ENCODE measurements around the gene RAD9B.
"Not testable (repeated sequence)": the region's sequence is repeated elsewhere in the genome, so short reads cannot be mapped to it uniquely, and the experiment has no call there.

Gene RAD9B

DNA sequence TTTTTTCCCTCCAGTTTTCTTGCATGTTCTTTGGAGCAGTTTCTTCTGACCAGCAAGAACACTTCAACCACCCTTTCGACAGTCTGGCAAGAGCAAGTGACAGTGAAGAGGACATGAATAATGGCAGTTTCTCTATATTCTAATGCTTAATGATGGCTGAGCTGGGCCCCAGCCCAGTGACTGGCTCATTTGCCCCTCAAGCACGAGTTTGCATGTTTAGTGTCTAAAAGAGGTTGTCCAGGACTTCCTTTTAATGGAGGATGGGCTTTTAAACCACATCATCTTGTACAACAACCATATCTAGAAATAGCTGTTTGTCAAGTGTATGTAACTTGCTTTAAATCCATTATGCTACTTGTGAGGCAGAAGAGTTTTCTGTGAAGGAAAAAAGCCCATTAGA, 28.4 kb downstream of the RAD9B start:
- no peak for DNase-seq

DNA sequence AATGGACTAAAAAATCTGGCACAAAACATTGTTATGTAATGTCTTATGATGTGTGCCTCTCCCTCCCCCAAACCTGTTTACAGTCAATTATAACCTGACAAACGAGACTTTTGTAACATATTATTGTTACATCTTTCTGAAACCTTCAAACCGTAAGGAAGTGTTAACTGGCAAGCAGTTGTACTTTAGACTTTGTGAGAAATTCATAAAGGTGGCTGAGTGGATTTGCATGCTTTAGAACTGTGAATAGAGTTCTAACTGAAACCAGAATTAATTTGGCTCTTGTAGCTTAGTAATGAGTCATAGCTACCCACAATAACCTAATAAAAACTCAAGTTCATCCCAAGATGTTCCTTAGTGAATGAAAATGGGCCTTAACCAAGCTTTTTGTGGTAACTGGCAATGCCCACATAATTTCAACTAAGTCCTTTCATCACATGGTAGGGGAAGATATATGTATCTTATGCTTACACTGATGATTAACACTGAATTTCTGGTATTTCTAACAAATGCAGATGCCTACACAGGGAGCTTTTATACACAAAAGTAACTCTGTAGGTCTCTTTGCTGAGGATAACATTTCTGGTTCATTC, 29.7 kb downstream of the RAD9B start:
- no peak for DNase-seq

DNA sequence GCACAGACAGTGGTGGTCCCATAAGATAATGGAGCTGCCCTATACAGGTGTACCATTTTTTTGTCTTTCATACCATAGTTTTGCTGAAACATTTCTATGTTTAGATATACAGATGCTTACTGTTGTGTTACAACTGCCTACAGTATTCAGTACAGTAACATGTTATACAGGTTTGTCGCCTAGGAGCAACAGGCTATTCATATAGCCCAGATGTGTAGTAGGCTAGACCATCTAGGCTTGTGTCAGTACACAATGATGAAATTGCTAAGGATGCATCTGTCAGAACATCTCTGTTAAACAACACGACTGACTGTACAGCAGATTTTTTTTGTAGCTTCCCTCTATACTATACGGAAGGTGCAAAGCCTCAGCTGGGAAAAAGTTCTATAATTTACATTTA, 30.5 kb downstream of the RAD9B start:
- no peak for DNase-seq

DNA sequence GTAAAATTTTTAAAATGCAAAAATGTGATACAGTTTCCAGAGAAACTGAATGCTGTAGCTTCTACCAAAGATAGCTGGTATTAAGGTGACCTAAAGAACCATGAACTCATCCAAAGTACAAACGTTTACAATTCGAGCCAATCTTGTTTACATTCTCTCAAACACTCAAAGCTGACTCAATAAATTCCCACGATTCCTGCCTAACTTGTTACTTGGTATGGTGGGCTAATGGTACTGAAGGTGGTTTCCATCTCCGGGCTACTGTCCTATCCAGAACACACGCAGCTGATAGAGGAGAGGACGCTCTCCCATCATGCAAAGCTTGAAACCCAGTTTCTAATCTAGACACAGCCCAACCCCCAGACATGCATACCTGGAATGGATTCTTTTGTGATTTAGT, 31.5 kb downstream of the RAD9B start:
- no peak for DNase-seq

DNA sequence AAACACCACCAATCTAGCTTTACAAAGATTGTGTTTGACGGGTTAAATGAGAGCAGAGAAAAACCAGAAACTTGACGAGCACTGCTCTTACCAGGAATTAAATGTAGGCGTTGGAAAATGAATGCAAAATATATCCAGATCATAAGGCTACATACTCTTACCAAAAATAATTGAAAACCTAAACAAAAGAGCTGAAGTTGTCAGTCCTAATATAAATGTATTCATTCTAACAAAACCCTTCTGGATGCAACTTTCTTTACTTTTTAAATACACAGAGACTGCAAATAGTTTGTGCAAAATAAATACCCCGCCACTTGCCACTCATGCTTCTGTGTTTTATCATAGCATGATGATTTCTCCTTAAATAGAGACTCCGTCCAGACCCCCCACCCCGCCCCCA, 32.7 kb downstream of the RAD9B start:
- DNase-seq: no peak

DNA sequence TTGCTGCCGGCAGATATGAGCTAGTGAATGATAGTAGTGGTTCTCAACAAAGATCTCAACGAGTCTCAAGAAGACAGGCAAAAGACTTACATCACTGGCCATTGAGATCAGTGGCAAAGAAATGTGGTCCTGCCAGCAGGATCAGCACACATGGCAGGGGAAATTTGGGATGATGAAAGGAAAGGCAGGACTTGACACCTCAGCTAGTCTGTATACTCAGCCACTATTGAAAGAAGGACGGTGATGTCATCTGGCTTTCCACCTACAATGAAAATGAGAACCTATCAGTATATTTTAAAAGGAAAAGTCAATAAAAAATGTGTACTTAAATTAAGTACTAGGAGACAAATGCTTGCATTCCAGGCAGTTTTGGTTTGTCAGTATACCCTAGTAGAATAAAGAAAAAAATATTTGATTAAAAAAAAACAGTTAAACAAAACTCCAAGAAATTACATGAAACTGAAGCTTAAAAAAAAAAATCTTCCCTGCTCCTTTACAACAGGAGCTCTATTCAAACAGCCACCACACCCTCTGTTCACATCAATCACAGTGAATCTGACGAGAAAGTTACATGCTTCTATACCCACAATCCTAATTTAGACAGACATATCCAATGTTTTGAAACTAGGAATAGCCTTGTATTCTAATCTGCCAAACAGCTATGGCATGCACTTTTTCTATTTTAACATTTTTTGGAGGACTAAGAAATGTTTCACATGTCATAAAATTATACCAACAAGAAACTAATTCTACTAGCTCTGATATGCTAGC, 34.9 kb downstream of the RAD9B start:
- no peak for DNase-seq

DNA sequence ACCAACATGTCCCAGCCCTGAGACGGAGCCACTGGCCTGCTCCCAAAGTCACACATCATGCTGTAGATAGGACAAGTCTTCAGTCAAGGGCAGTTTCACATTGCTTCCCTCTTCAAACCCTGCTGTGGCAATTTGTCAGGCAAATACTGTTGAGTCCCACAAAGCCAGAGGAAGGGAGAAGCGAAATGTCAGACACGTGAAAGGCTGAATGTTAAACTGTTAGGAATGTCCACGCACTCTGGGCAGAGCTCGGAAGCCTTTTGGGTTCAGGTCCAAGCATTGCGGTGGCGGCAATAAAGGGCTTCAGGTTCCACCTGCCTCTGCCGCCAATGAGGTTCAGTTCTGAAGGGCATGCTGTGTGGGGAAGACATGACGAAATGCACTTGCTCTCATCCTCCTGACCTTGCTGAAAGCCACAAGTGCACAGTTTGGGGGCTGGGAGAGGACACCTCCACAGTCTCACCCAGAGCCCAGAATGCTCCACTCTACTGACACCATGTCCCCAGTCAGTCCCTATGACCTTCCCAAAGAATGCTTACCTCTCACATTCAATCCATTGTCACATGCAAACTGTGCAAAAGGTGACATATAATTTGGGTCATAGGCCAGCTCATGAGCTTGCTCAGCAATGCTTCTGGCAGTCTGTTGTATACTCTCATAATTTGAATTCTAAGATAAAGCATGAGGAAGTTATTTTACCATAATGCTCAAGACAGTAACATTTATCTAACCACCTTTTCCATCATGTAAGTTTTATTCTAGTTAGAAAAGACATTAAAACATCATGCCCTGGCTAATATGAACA, 35.7 kb downstream of the RAD9B start:
- DNase-seq: no peak

DNA sequence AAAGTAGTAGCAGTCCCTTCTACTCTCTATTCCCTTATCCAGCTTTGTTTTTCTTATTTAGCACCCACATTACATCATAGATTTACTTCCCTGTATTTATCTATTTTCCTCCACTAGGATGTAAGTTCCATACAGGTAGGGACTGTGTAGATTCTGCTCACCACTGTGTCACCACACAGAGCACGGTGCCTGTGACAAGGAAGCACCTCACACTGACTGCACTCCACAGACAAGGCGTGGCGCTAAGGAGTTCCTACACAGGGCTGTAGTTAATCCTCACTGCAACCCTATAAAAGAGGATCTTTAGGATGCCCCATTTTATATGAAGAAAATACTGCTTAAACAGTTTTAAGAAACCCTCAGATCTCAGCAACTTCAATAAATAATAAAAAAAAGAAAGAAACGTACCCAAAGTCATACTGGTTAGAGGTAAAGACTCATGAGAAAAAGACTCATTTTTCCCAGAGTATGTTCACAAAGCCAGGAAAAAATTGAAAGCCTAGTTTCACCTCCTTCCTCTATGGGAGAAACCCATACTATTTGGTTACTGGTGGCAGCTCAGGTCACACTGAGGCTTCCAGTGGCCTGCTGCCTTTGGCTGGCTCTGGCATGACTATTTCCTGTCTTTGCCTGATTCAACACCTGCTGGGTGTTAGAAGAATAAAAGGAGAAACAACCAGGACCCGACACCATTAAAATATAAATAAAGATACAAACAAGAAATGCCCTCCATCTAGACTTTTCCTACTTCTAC, 36.9 kb downstream of the RAD9B start:
- no peak for DNase-seq

DNA sequence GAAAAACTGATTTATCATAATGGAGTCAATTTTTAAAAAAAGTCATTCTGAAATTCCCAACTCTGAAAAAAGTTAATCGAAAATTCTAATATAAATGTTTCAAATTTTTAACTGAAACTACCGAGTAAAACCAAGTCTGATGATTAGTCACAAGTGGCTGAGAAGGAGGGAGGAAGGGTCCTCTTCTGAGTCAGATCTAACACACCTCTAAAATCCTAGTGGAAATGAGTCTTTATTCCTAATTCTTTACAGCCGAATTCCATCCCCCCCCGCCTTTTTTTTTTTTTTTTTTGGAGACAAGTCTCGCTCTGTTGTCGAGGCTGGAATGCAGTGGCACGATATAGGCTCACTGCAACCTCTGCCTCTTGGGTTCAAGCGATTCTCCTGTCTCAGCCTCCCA, 37.9 kb downstream of the RAD9B start:
- no peak for DNase-seq

DNA sequence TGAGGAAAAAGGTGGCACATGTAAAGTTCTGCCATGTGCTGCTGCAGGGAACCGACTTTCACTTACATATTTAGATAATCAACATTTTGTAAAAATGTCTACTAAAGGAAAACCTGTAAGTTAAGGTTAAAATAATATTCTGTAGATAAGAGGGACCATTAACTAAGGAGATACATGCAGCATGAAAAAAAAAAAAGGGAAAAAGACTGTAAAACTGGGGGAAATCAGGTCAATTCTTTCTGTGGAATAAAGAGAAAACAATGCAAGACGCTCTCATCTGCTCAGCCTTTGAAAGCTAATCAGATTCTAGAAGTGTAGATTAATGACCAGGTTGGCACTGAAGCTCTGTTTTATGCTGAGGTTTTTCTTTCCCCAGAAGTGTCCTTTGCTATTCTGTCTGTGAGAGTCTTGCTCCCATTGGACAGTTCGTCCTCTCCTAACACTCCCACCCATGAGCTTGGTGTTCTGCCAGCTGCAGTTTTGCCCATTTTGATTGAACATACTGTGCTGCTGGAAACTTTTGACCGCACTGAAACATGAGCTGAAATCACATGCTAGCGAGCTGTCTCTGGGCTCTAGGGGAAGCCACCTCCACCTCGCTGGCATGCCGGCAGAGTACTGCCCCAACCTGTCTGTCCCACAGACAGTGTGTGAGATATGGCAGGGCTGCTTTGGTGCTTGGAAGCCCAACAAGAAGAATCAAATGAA, 41.3 kb downstream of the RAD9B start:
- DNase-seq: no peak

DNA sequence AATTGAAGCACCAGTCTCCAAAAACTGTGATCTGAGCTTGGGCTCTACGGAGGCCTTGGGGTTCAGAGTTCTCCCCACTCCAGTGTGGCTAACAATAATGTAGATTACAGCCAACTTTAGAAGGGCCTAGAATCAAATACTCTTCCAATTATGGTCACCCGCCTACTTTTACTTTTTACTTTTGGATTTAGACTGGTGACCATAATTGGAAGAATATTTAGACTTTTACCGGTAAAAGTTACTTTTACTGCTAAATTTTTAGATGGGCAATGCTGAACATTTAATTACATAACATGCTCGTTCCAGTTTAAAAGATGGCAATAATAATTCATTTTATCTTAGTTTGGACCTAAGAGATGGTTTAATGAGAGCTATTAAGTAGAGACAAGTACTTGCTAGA, 41.8 kb downstream of the RAD9B start:
- no peak for DNase-seq

DNA sequence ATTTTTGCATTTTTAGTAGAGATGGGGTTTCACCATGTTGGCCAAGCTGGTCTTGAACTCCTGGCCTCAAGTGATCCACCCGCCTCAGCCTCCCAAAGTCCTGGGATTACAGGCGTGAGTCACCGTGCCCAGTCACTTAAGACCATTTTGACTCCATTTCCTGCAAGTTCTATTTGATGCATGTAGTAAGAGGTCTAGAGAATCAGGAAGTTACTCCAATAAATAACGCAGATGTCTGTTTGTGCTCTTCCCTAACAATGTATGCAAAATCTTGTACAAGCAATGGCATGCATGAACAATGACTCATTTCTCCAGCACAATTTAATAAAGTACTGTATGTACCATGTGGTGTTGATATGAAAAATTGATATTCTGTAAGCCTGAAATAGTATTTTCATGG, 43.1 kb downstream of the RAD9B start:
- DNase-seq: not testable (repeated sequence)

DNA sequence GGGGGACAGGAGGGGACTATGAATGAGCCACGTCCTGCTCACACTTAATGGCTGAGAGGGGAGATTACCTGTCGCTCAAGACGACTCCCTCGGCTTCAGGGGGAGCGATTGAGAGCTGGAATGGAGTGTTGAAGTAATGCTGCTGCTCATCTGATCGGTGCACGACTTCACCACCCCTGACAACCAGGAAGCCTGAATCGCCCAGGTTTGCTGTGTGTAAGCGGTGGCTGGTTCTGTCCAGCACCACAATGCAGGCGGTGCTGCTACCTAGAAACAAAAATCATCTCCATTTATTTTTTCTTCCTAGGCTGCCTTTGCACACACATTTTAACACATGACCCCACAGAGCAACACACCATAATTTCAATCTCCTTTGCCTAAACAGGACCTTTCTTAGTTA, 43.7 kb downstream of the RAD9B start:
- no peak for DNase-seq

DNA sequence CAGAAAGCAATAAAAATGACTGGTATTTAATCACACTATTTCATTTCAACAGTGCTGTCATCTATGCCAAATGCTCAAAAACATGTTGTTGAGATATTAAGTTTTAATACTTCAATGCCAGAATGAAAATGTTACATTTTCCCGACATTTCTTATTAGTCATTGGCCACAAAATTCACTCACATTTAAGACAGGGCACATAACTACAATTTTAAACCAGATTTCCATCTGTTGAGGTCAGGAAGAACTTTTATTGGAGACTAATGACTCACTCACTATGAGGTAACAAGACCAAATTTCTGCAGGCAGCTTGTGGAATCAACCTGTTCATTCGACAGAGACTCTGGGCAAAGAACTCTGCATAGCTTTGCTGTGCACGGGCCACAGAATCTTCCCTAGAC, 44.2 kb downstream of the RAD9B start:
- no peak for DNase-seq

DNA sequence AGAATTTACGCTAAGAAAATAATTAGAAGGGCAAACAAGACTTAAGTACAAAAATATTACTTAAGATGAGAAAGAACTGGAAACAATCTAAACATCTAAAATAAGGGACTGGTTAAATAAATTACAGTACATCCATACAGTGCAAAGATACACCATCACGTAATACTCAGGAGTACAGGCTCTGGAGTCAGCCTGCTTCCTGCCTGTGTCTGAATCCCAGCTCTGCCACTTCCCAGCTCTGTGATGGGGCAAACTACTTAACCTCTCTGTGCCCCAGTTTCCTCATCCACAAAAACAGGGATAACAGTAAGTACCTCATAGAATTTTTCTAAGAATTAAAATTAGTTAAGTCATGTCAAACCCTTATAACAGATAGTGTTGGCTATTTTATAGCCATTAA, 45.0 kb downstream of the RAD9B start:
- no peak for DNase-seq

DNA sequence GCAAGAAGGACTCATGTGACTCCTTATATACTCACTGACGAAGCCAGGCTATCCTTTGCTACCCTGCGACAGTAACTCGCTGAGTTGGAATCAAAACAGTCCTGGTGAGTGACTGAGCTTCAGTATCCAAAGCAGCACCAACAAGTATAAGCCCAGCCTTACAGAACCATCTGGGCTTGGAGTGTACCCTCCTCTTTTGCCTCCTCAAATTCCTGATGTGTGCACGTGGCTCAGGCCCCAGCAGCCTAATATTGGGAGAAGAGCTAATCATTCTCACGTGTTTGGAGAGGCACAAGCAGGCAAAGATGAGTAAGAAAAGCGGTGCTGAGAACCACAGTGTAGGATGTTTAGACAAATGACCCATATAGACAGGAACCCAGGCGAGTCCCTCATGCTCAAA, 46.5 kb downstream of the RAD9B start:
- no peak for DNase-seq

DNA sequence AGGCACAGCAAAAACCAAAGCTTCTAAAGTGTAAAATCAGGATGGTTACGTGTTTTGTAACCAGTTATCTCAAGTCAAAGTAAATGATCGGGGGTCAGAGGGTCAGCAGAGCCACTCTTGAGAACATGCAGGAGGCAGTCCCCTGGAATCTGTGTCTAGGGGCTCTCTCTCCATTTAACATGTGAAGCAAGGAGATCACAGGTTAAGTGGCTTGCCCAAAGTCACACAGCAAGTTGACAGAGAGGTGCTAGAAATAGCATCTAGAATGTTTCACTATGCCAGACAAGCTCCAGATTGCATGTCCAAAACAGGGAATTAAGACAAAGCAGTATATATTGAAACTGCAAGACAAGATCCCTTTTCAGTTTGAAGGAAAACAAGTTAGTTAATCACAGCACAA, 47.6 kb downstream of the RAD9B start:
- no peak for DNase-seq

DNA sequence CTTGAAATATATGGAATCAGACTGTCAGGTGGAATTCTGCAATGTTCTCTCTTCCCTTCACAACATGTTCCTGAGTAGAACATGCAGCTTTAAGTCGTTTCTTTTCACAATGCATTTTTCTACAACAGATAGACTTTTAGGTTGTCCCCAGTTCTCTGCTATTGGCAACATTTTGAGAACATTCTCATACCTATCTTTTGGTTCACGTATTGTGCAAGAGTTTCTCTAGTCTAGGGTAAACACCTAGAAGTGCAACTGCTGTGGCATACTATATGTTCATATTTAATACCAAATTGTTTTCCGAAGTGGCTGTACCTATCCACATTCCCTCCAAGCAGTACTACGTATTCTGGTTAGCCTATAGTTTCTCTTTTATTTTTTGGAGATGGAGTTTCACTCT, 48.9 kb downstream of the RAD9B start:
- DNase-seq: no peak
